H9 (cell line): ENCODE results near the gene TRIOBP. TPM values are rescaled to one million over a fixed set of nuclear protein-coding genes. Genes with fewer than 3 reads are reported as not detected.

Source experiments
- DNase-seq: peaks from one replicate; pipeline ENCODE4 v3.0.0-alpha.2; 2017
- H2AFZ ChIP-seq: one replicate; pipeline ENCODE4 v1.6.1; 2013; ENCODE audit warnings: mild to moderate bottlenecking, low read length, control low read depth, moderate library complexity
- H2AK5ac ChIP-seq: 2 replicates; pipeline ENCODE4 v1.6.1; 2013; ENCODE audit warnings: low read length, control low read depth, mixed read lengths; ENCODE audit not compliant: insufficient read length
- H2BK120ac ChIP-seq: one replicate; pipeline ENCODE4 v1.6.1; 2013; ENCODE audit warnings: low read depth, mild to moderate bottlenecking, low read length, control low read depth, inconsistent platforms; ENCODE audit not compliant: poor library complexity, severe bottlenecking
- H2BK12ac ChIP-seq: 2 replicates; pipeline ENCODE4 v1.6.1; 2013; ENCODE audit warnings: low read length, control low read depth, mixed read lengths, low read depth; ENCODE audit not compliant: insufficient read length
- H2BK15ac ChIP-seq: 2 replicates; pipeline ENCODE4 v1.6.1; 2013; ENCODE audit warnings: low read depth, low read length, control low read depth
- H2BK20ac ChIP-seq: one replicate; pipeline ENCODE4 v1.6.1; 2013; ENCODE audit warnings: low read depth, mild to moderate bottlenecking, low read length, control low read depth, inconsistent platforms; ENCODE audit not compliant: poor library complexity, severe bottlenecking
- H2BK5ac ChIP-seq: 2 replicates; pipeline ENCODE4 v1.6.1; 2013; ENCODE audit warnings: low read length, control low read depth, mixed read lengths; ENCODE audit not compliant: insufficient read length
- H3K14ac ChIP-seq: 2 replicates; pipeline ENCODE4 v1.6.1; 2013; ENCODE audit warnings: low read length, control low read depth; ENCODE audit not compliant: insufficient read depth
- H3K18ac ChIP-seq: 2 replicates; pipeline ENCODE4 v1.6.1; 2013; ENCODE audit warnings: low read depth, mild to moderate bottlenecking, mixed read lengths, low read length, control low read depth; ENCODE audit not compliant: insufficient read length
- H3K23ac ChIP-seq: 2 replicates; pipeline ENCODE4 v1.6.1; 2013; ENCODE audit warnings: low read length, control low read depth, mixed read lengths, low read depth; ENCODE audit not compliant: insufficient read length
- H3K23me2 ChIP-seq: 2 replicates; pipeline ENCODE4 v1.6.1; 2013; ENCODE audit warnings: low read depth, mild to moderate bottlenecking, mixed read lengths, low read length, control low read depth; ENCODE audit not compliant: insufficient read length, poor library complexity, severe bottlenecking
- H3K27ac ChIP-seq: 2 replicates; pipeline ENCODE4 v1.5.1; 2013; ENCODE audit warnings: low read length, control low read depth, mixed read lengths, low read depth; ENCODE audit not compliant: insufficient read length
- H3K27me3 ChIP-seq: 2 replicates; pipeline ENCODE4 v1.6.1; 2013; ENCODE audit warnings: low read length, control low read depth, inconsistent platforms; ENCODE audit not compliant: insufficient read depth
- H3K4ac ChIP-seq: 2 replicates; pipeline ENCODE4 v1.6.1; 2013; ENCODE audit warnings: low read depth, mild to moderate bottlenecking, control low read depth, inconsistent platforms, low read length, moderate library complexity
- H3K4me1 ChIP-seq: 2 replicates; pipeline ENCODE4 v1.6.1; 2013; ENCODE audit warnings: low read length, control low read depth, inconsistent platforms; ENCODE audit not compliant: insufficient read depth
- H3K4me2 ChIP-seq: 2 replicates; pipeline ENCODE4 v1.6.1; 2013; ENCODE audit warnings: low read length, control low read depth, mixed read lengths; ENCODE audit not compliant: insufficient read length, insufficient read depth
- H3K56ac ChIP-seq: 2 replicates; pipeline ENCODE4 v1.6.1; 2013; ENCODE audit warnings: low read depth, mild to moderate bottlenecking, mixed read lengths, low read length, control low read depth; ENCODE audit not compliant: insufficient read length
- H3K79me1 ChIP-seq: 2 replicates; pipeline ENCODE4 v1.6.1; 2013; ENCODE audit warnings: low read depth, mild to moderate bottlenecking, moderate library complexity, low read length, control low read depth, inconsistent platforms; ENCODE audit not compliant: insufficient read depth, poor library complexity, severe bottlenecking
- H3K79me2 ChIP-seq: 2 replicates; pipeline ENCODE4 v1.6.1; 2013; ENCODE audit warnings: low read length, control low read depth, inconsistent platforms; ENCODE audit not compliant: insufficient read depth
- H3K9ac ChIP-seq: 2 replicates; pipeline ENCODE4 v1.6.1; 2013; ENCODE audit warnings: low read length, control low read depth, mixed read lengths; ENCODE audit not compliant: insufficient read length; ENCODE audit errors: extremely low read depth
- H3K9me3 ChIP-seq: one replicate; pipeline ENCODE4 v1.6.1; 2013; ENCODE audit warnings: low read depth, low read length, inconsistent platforms; ENCODE audit not compliant: control insufficient read depth
- H3T11ph ChIP-seq: one replicate; pipeline ENCODE4 v1.6.1; 2013; ENCODE audit warnings: mild to moderate bottlenecking, low read length, control low read depth, inconsistent platforms
- H4K20me1 ChIP-seq: one replicate; pipeline ENCODE4 v1.6.1; 2013; ENCODE audit not compliant: control insufficient read depth, insufficient read length, insufficient read depth
- H4K5ac ChIP-seq: 2 replicates; pipeline ENCODE4 v1.6.1; 2013; ENCODE audit warnings: low read depth, mild to moderate bottlenecking, mixed read lengths, low read length, control low read depth; ENCODE audit not compliant: insufficient read length
- H4K8ac ChIP-seq: replicated peaks from 2 replicates; pipeline ENCODE4 v1.6.1; 2013; ENCODE audit warnings: low read length, control low read depth, mixed read lengths, low read depth; ENCODE audit not compliant: insufficient read length
- H4K91ac ChIP-seq: 2 replicates; pipeline ENCODE4 v1.6.1; 2013; ENCODE audit warnings: low read depth, mild to moderate bottlenecking, moderate library complexity, mixed read lengths, low read length, control low read depth; ENCODE audit not compliant: insufficient read length
- H3K27ac Mint-ChIP-seq, 3 experiments: 2 replicates in 2 of 3; 3 replicates in 1 of 3; pipeline ENCODE4 v1.8.0; 2020 to 2021; ENCODE audit warnings: mixed read lengths in 3 of 3, mild to moderate bottlenecking in 1 of 3, moderate library complexity in 1 of 3
- H3K27me3 Mint-ChIP-seq: 2 replicates; pipeline ENCODE4 v1.8.0; 2021; ENCODE audit warnings: low read depth, mild to moderate bottlenecking, moderate library complexity, mixed read lengths
- H3K36me3 Mint-ChIP-seq, 3 experiments: 2 replicates in 2 of 3; 3 replicates in 1 of 3; pipeline ENCODE4 v1.8.0; 2020 to 2021; ENCODE audit warnings: low read depth in 3 of 3, mixed read lengths in 3 of 3; ENCODE audit not compliant: insufficient read depth in 1 of 3
- H3K4me1 Mint-ChIP-seq, 2 experiments: 2 replicates each; pipeline ENCODE4 v1.8.0; 2020; ENCODE audit warnings: mixed read lengths in 2 of 2
- H3K4me3 Mint-ChIP-seq, 2 experiments: 2 replicates in 1 of 2; 3 replicates in 1 of 2; pipeline ENCODE4 v1.8.0; 2020 to 2021; ENCODE audit warnings: mild to moderate bottlenecking in 2 of 2, mixed read lengths in 2 of 2, moderate library complexity in 1 of 2
- H3K9me3 Mint-ChIP-seq, 2 experiments: 2 replicates in 1 of 2; 3 replicates in 1 of 2; pipeline ENCODE4 v1.8.0; 2020; ENCODE audit warnings: mild to moderate bottlenecking in 2 of 2, mixed read lengths in 2 of 2, moderate library complexity in 1 of 2
- WGBS: extraction: QIAGEN DNeasy Blood & Tissue Kit; methylation state at CpG from one replicate; pipeline ENCODE4 v1.1.7; 2013; ENCODE audit warnings: missing lambda C conversion rate, low lambda C conversion rate, mixed read lengths; ENCODE audit not compliant: insufficient read length; ENCODE audit errors: extremely low coverage; 5-methylcytosine and 5-hydroxymethylcytosine counted together
- total RNA-seq: library from RNA; stranded (reverse); gene quantifications from 2 replicates; pipeline ENCODE4 v1.2.1, GENCODE V29; 2021
- TF ChIP-seq, protein P1 (sequence below): fragments of 200-600 bp; sonication (generic); conservative IDR thresholded peaks from 3 replicates; pipeline ENCODE4 v1.8.0; 2021; ENCODE audit warnings: antibody characterized with exemption, mild to moderate bottlenecking

The TRIOBP gene
- total RNA-seq, 1 experiment from 2014 or later: 52.7 TPM

- no peak overlapping the region for H3K56ac ChIP-seq
- no peaks in the 10 kb centered on the region for H3K9me3 ChIP-seq
- no peak overlapping the region for H3K27ac Mint-ChIP-seq
These were observed 29.5 kb downstream of the TRIOBP start for GRCh38 chr22:37726241-37726887.

More at GRCh38 chr22:37726241-37726887, 29.5 kb downstream of the TRIOBP start:
- H4K20me1 ChIP-seq: peaks cover 3% of the 10 kb centered on the region
- no peak overlapping the region for H3K23ac ChIP-seq
- no peaks in the 10 kb centered on the region for H3K4me1 ChIP-seq
- Mint-ChIP-seq H3K4me1 (no peaks in the 10 kb centered on the region), H3K4me3 (no peak overlapping the region; a peak in 1 of 5 replicates), H3K36me3 (peaks cover 37 to 51% (median 43%) of the 10 kb centered on the region in 3 experiments), H3K9me3 (no peaks in the 10 kb centered on the region), H3K27me3 (peaks cover 22% of the 10 kb centered on the region)
- TF ChIP-seq, protein P1, sequence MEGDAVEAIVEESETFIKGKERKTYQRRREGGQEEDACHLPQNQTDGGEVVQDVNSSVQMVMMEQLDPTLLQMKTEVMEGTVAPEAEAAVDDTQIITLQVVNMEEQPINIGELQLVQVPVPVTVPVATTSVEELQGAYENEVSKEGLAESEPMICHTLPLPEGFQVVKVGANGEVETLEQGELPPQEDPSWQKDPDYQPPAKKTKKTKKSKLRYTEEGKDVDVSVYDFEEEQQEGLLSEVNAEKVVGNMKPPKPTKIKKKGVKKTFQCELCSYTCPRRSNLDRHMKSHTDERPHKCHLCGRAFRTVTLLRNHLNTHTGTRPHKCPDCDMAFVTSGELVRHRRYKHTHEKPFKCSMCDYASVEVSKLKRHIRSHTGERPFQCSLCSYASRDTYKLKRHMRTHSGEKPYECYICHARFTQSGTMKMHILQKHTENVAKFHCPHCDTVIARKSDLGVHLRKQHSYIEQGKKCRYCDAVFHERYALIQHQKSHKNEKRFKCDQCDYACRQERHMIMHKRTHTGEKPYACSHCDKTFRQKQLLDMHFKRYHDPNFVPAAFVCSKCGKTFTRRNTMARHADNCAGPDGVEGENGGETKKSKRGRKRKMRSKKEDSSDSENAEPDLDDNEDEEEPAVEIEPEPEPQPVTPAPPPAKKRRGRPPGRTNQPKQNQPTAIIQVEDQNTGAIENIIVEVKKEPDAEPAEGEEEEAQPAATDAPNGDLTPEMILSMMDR: no peak
- no peak overlapping the region for H2BK5ac ChIP-seq
- no peaks in the 10 kb centered on the region for H3K79me1 ChIP-seq
- no peak overlapping the region for H3T11ph ChIP-seq
- H2AFZ ChIP-seq: no peak overlapping the region
- H3K4ac ChIP-seq: no peak overlapping the region
- H3K23me2 ChIP-seq: no peaks in the 10 kb centered on the region
- no peak overlapping the region for H4K8ac ChIP-seq
- H3K4me2 ChIP-seq: no peak overlapping the region
- no peak overlapping the region for H4K5ac ChIP-seq
- H2BK20ac ChIP-seq: no peak overlapping the region
- no CpG with 5 or more reads among the region's 20 CpGs for WGBS
- H3K9ac ChIP-seq: no peak overlapping the region
- no peaks in the 10 kb centered on the region for H3K27me3 ChIP-seq
- H3K18ac ChIP-seq: no peak overlapping the region
- no peaks in the 10 kb centered on the region for H3K79me2 ChIP-seq
- no peak overlapping the region for H4K91ac ChIP-seq
- no peak overlapping the region for H2BK120ac ChIP-seq
- no peak overlapping the region for H2BK15ac ChIP-seq
- no peak overlapping the region for H2BK12ac ChIP-seq
- no peak for DNase-seq
- H3K14ac ChIP-seq: no peak overlapping the region
- no peak overlapping the region for H3K27ac ChIP-seq
- no peak overlapping the region for H2AK5ac ChIP-seq
